ENCODE measurements around the gene ADAMTS17.

ADAMTS17 gene

DNA sequence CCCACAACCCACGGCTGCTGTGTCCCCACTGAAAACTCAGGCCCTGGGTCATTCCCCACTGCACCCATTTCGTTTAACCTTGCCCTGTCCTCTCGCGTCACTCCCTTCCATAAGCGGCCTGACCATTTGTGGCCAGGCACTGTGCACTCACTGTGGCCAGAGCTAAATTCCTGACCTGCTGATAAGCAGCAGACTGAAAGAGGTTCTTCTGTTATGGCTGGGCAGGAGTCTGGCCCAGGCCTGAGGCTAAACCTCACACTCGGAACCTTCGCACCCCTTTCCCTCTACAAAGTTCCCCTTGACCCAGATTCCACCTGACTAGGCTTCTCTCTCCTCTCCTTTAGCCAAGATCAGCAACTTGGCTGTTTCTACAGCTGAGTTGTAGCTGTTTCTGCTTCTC, 62.3 kb downstream of the ADAMTS17 start:
- no peaks in the 10 kb centered on the region for H3K36me3 ChIP-seq
- TF ChIP-seq Cebpa-rat (IDR thresholded peaks at IDR 0.05), result no peak
- no peaks in the 10 kb centered on the region for H3K27me3 ChIP-seq
- no peak overlapping the region for H3K27ac ChIP-seq
- H4K20me1 ChIP-seq, result no peaks in the 10 kb centered on the region
- no peak overlapping the region for H3K9ac ChIP-seq
- no peaks in the 10 kb centered on the region for H3K4me1 ChIP-seq
- no peaks in the 10 kb centered on the region for H3K9me3 ChIP-seq
- H3K4me2 ChIP-seq, result no peak overlapping the region
- H3K4me3 ChIP-seq, result no peak overlapping the region

DNA sequence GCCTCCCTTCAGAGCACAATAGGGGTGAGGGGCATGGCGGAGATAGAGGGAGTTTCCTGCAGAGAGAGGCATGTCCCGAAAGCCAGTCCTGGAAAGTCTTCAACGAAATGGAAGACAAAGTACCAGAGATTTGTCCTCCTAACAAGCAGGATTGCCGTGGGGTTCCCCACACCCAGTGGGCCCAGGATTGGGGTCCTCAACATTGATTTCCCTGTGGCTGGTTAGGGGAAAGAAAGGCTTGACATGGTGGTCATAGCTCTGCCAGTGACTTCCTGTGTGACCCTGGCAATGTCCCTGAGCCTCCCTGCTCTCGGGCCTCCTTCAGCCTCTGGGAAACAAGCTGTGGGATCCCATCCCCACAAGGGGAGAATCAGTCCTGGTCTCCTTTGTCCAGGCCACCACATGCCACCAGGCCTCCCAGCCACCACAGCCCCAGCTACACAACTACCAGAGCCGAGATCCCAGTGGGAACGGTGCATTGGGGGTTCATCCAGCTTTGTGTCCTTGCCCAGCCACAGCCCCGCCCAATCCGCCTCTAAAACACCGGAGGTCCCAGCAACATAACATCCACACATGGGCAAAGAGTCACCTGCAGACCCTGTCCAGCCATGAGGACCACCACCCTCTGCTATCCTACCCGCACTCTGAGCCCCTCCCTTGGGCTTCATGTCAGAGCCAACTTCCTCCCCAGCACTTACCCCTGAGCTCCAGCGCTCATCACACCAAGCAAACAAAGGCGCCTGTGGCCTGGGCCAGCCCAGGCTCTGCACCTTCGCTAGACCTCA, 63.0 kb downstream of the ADAMTS17 start:
- H3K36me3 ChIP-seq, result no peaks in the 10 kb centered on the region
- no peak overlapping the region for H3K27ac ChIP-seq
- H3K4me3 ChIP-seq, result no peak overlapping the region
- no peak overlapping the region for H3K4me2 ChIP-seq
- H3K27me3 ChIP-seq, result no peaks in the 10 kb centered on the region
- no peaks in the 10 kb centered on the region for H3K9me3 ChIP-seq
- H3K9ac ChIP-seq, result no peak overlapping the region
- no peak for TF ChIP-seq Cebpa-rat (IDR thresholded peaks at IDR 0.05)
- H4K20me1 ChIP-seq, result no peaks in the 10 kb centered on the region
- no peaks in the 10 kb centered on the region for H3K4me1 ChIP-seq

DNA sequence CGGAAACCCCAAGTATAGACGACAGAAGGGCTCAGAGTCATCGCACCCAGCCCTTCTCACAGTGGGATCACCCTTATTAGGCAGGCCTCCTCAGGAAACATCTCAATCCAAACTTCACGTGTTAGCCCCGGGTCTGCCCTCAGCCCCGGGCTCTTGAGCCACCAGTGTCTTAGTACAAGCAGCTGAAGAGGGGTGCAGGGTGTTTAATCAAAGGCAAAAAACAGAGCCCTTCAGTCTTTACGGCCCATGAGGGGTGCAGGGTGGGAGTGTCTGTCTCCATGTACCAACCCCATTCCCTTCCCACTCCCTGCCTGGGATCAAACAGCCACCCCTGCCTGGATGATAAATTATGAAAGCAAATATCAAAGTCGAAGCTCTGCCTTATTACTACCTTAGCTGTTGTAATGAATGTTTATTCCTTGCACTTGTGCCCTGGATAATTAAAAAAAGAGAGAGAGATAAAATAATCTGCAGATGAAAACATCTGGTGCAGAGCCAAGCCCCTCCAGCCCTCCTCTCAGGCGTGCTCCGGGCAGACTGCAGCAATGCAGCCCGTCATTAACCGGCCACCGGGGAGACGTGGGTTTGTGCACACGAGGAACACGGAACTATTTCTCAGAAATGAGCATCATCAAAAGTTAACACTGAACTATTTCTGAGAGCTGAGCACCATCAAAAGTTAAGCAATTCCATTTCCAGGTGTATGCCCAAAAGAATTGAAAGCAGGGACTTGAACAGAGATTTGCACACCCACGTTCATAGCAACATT, 64.5 kb downstream of the ADAMTS17 start:
- no peaks in the 10 kb centered on the region for H3K4me1 ChIP-seq
- no peak for TF ChIP-seq Cebpa-rat (IDR thresholded peaks at IDR 0.05)
- no peak overlapping the region for H3K27ac ChIP-seq
- H3K4me2 ChIP-seq, result no peak overlapping the region
- no peak overlapping the region for H3K4me3 ChIP-seq
- no peaks in the 10 kb centered on the region for H3K27me3 ChIP-seq
- no peaks in the 10 kb centered on the region for H4K20me1 ChIP-seq
- H3K36me3 ChIP-seq, result no peaks in the 10 kb centered on the region
- H3K9me3 ChIP-seq, result peaks cover 12% of the 10 kb centered on the region
- no peak overlapping the region for H3K9ac ChIP-seq

DNA sequence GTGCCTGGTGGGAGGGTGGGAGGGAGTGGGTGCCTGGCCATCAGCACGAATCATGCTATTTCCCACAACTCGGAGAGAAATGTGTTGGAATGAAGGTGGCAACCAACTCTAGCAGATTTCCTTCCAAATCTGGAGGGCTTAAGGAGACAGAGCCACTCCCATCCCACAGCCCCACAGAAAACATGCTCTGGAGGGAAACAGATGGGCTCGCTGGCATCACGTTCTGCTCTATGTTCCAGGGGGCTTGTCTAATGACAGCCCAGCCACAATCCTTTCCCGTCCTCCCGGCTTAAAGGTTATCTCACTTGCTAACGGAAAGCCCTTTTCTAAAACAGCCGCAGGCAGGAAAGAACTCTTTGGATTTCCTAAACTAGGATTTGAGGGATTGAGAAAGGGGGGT, 65.3 kb downstream of the ADAMTS17 start:
- peaks cover 12% of the 10 kb centered on the region for H3K9me3 ChIP-seq
- no peak overlapping the region for H3K4me3 ChIP-seq
- no peaks in the 10 kb centered on the region for H3K4me1 ChIP-seq
- H4K20me1 ChIP-seq, result no peaks in the 10 kb centered on the region
- no peaks in the 10 kb centered on the region for H3K27me3 ChIP-seq
- no peak overlapping the region for H3K27ac ChIP-seq
- H3K36me3 ChIP-seq, result no peaks in the 10 kb centered on the region
- no peak overlapping the region for H3K4me2 ChIP-seq
- H3K9ac ChIP-seq, result no peak overlapping the region
- no peak for TF ChIP-seq Cebpa-rat (IDR thresholded peaks at IDR 0.05)

DNA sequence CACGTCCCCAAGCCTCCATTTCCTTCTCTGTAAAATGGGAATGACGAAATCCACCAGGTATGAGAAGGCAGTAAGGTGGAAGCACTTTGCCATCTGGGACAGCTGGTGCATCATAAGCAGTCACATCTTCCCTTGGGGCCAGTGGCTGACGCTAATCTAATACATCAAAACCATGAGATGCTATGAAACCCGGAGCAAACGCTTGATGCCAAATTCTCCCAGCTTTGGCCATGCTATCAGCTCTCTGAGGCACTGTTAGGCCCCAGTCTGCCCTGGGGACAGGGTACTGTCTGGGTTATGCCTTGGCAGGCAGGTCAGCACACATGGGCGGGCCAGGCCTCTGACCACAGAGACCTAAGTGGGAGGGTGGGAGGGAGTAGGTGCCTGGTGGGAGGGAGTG, 66.1 kb downstream of the ADAMTS17 start:
- Histone ChIP-seq H3K4me2 (no peak overlapping the region), H3K4me3 (no peak overlapping the region), H3K4me1 (no peaks in the 10 kb centered on the region), H3K36me3 (no peaks in the 10 kb centered on the region), H3K9me3 (peaks cover 12% of the 10 kb centered on the region), H4K20me1 (no peaks in the 10 kb centered on the region), H3K27me3 (no peaks in the 10 kb centered on the region), H3K9ac (no peak overlapping the region), H3K27ac (no peak overlapping the region)
- TF ChIP-seq Cebpa-rat (IDR thresholded peaks at IDR 0.05), result no peak

DNA sequence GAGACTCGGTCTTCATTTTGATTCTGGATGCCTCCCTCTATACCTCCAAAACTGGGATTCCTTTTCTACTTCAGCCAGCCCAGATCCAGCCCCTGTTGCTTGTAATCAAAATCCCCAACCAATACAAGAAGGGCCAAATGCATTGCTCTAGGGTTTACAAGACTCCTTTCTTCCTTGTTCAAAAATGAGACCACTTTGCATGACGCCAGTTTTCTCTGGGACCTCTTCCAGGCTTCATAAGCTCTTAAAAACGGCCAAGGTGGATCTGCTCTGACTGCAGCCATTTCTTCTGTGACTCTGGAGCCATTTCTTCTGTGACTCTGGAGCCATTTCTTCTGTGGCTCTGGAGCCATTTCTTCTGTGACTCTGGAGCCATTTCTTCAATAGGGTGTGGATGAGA, 71.9 kb downstream of the ADAMTS17 start:
- H3K27ac ChIP-seq, result no peak overlapping the region
- H4K20me1 ChIP-seq, result no peaks in the 10 kb centered on the region
- H3K9me3 ChIP-seq, result peaks cover 12% of the 10 kb centered on the region
- H3K4me2 ChIP-seq, result no peak overlapping the region
- no peak overlapping the region for H3K4me3 ChIP-seq
- no peak for TF ChIP-seq Cebpa-rat (IDR thresholded peaks at IDR 0.05)
- H3K9ac ChIP-seq, result no peak overlapping the region
- no peaks in the 10 kb centered on the region for H3K36me3 ChIP-seq
- no peaks in the 10 kb centered on the region for H3K4me1 ChIP-seq
- no peaks in the 10 kb centered on the region for H3K27me3 ChIP-seq

- Histone ChIP-seq H3K4me1 (no peaks in the 10 kb centered on the region), H3K4me2 (no peak overlapping the region), H3K9ac (no peak overlapping the region), H3K27ac (no peak overlapping the region), H3K4me3 (no peak overlapping the region), H4K20me1 (no peaks in the 10 kb centered on the region), H3K36me3 (no peaks in the 10 kb centered on the region), H3K27me3 (no peaks in the 10 kb centered on the region), H3K9me3 (no peaks in the 10 kb centered on the region)
- no peak for TF ChIP-seq Cebpa-rat (IDR thresholded peaks at IDR 0.05)
Observed at GRCh38 chr15:100266166-100266565, 75.6 kb downstream of the ADAMTS17 start.

DNA sequence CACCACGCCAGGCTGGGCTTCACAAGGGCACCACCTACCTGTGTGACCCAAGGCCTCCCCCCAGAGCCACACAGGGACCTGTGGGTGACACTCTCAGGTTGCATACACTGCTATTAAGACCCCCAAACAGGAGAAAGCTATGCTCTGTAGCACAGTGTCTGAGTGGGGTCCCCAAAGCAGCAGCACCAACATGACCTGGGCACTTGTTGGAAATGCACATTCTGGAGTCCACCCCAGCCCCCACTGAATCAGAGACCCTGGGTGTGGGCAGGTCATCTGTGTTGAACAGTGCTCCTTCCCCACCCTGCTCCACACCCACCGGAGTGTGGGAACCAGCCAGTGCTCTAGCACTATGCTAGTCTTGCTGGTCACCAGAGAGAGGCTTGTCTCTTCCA, 76.1 kb downstream of the ADAMTS17 start:
- no peak overlapping the region for H3K9ac ChIP-seq
- no peak overlapping the region for H3K4me3 ChIP-seq
- H3K4me2 ChIP-seq, result no peak overlapping the region
- no peaks in the 10 kb centered on the region for H3K36me3 ChIP-seq
- no peaks in the 10 kb centered on the region for H3K4me1 ChIP-seq
- H3K27me3 ChIP-seq, result no peaks in the 10 kb centered on the region
- no peaks in the 10 kb centered on the region for H4K20me1 ChIP-seq
- no peak overlapping the region for H3K27ac ChIP-seq
- no peak for TF ChIP-seq Cebpa-rat (IDR thresholded peaks at IDR 0.05)
- no peaks in the 10 kb centered on the region for H3K9me3 ChIP-seq

GRCh38 chr15:100264994-100265640, 76.7 kb downstream of the ADAMTS17 start:
- no peak overlapping the region for H3K4me3 ChIP-seq
- no peaks in the 10 kb centered on the region for H3K36me3 ChIP-seq
- H3K27ac ChIP-seq, result no peak overlapping the region
- no peaks in the 10 kb centered on the region for H3K9me3 ChIP-seq
- H3K4me1 ChIP-seq, result no peaks in the 10 kb centered on the region
- H4K20me1 ChIP-seq, result no peaks in the 10 kb centered on the region
- H3K27me3 ChIP-seq, result no peaks in the 10 kb centered on the region
- TF ChIP-seq Cebpa-rat (IDR thresholded peaks at IDR 0.05), result no peak
- H3K4me2 ChIP-seq, result no peak overlapping the region
- H3K9ac ChIP-seq, result no peak overlapping the region

All from BLaER1 (cell line).